Gastrocnemius medialis (tissue), 4 donors: ENCODE results near the gene GNL1. TPM values are rescaled to one million over a fixed set of nuclear protein-coding genes. Genes with fewer than 3 reads are reported as not detected.

Experiments used
- ATAC-seq, 2 donors: fragments of 150-250 bp; one replicate each; pipeline ENCODE4 v1.9.1; 2016
- DNase-seq, 2 donors: peaks; one replicate each; pipeline ENCODE4 v3.0.0-alpha.2; 2019
- H3K27ac ChIP-seq, 4 donors: fragments of 200-600 bp; sonication (generic); 1 replicate in 1 of 4; 2 replicates in 3 of 4; pipeline ENCODE4 v1.5.1; 2016 to 2018; ENCODE audit warnings: mild to moderate bottlenecking in 2 of 4, moderate library complexity in 1 of 4
- H3K27me3 ChIP-seq, 3 donors: fragments of 200-600 bp; sonication (generic) in 2 of 3; 1 replicate in 1 of 3; 2 replicates in 2 of 3; pipeline versions ENCODE4 v1.5.1 to v1.6.0; 2016 to 2019; ENCODE audit warnings: mild to moderate bottlenecking in 1 of 3, moderate library complexity in 1 of 3
- H3K36me3 ChIP-seq, 2 donors: fragments of 200-600 bp; sonication (generic) in 1 of 2; one replicate each; pipeline ENCODE4 v1.5.1; 2017 to 2018
- H3K4me1 ChIP-seq, 2 donors: fragments of 200-600 bp; sonication (generic) in 1 of 2; one replicate each; pipeline ENCODE4 v1.5.1; 2016 to 2017; ENCODE audit warnings: mild to moderate bottlenecking in 2 of 2
- H3K4me3 ChIP-seq, 4 donors: fragments of 200-600 bp; sonication (generic) in 3 of 4; 1 replicate in 1 of 4; 2 replicates in 3 of 4; pipeline ENCODE4 v1.5.1; 2016 to 2019; ENCODE audit warnings: mild to moderate bottlenecking in 2 of 4
- H3K9me3 ChIP-seq, 3 donors: fragments of 200-600 bp; sonication (generic) in 2 of 3; 1 replicate in 1 of 3; 2 replicates in 2 of 3; pipeline ENCODE4 v1.5.1; 2016 to 2019
- CTCF ChIP-seq, 5 experiments: fragments of 450-650 bp in 3 of 5; fragments of 200-600 bp in 2 of 5; sonication (generic) in 2 of 5; IDR thresholded peaks in 4 of 5; conservative IDR thresholded peaks in 1 of 5; 1 replicate in 4 of 5; 2 replicates in 1 of 5; pipeline ENCODE4 v1.5.1; 2016 to 2019; ENCODE audit warnings: antibody characterized with exemption in 5 of 5, mild to moderate bottlenecking in 3 of 5, moderate library complexity in 3 of 5
- POLR2A ChIP-seq, 2 donors: fragments of 450-650 bp; IDR thresholded peaks; one replicate each; pipeline ENCODE4 v1.6.1; 2017; ENCODE audit warnings: antibody characterized with exemption in 2 of 2, mild to moderate bottlenecking in 2 of 2, moderate library complexity in 2 of 2
- in situ Hi-C, 4 donors: fragments of 200-750 bp; cut with MboI; loops; one replicate each; pipeline versions ENCODE4 v1.15.0 to v1.8.0; 2017; ENCODE audit warnings: low sequenced_read_pairs in 4 of 4
- intact Hi-C: fragments of 100-400 bp; cut with DNase I; formaldehyde crosslinking; loops from one replicate; pipeline ENCODE4 v1.15.1; 2023; ENCODE audit warnings: low total_unique reads
- total RNA-seq, 4 donors: library from RNA; depleted of rRNA; stranded (reverse); fragments of >200 nt; gene quantifications; one replicate each; pipeline versions ENCODE4 v1.1.0 to v1.2.3, GENCODE V29; 2016

Gene GNL1
- total RNA-seq, 4 donors from 2014 or later = 13.2 to 16.0 (median 14.9) TPM

GRCh38 chr6:30513451-30513850 lies 42.8 kb downstream of the GNL1 start:
- Histone ChIP-seq H3K9me3 (no peaks in the 10 kb centered on the region), H3K36me3 (no peaks in the 10 kb centered on the region), H3K27ac (no peak overlapping the region), H3K27me3 (no peaks in the 10 kb centered on the region), H3K4me1 (peaks cover 0 to 4% of the 10 kb centered on the region in 2 donors), H3K4me3 (no peak overlapping the region)
- ATAC-seq = no peak
- TF ChIP-seq CTCF (IDR thresholded peaks at IDR 0.05 in 4 of 5, conservative IDR thresholded peaks at IDR 0.05 in 1 of 5) (no peak), POLR2A (IDR thresholded peaks at IDR 0.05) (no peak)
- in situ Hi-C loops = no loop called here
- intact Hi-C loops = no loop called here
- DNase-seq = no peak

- H3K4me3 ChIP-seq = no peak overlapping the region
- ATAC-seq (no peak), DNase-seq (no peak)
- TF ChIP-seq POLR2A (IDR thresholded peaks at IDR 0.05) (no peak), CTCF (IDR thresholded peaks at IDR 0.05 in 4 of 5, conservative IDR thresholded peaks at IDR 0.05 in 1 of 5) (no peak)
- no peaks in the 10 kb centered on the region for H3K9me3 ChIP-seq
- H3K27me3 ChIP-seq = no peaks in the 10 kb centered on the region
- intact Hi-C loops (no loop called here), in situ Hi-C loops (no loop called here)
- no peaks in the 10 kb centered on the region for H3K36me3 ChIP-seq
- H3K27ac ChIP-seq = no peak overlapping the region
- no peaks in the 10 kb centered on the region for H3K4me1 ChIP-seq
Observed at GRCh38 chr6:30511169-30511546, 45.1 kb downstream of the GNL1 start.

- intact Hi-C loops (no loop called here), in situ Hi-C loops (no loop called here)
- Histone ChIP-seq H3K9me3 (no peaks in the 10 kb centered on the region), H3K27ac (no peak overlapping the region), H3K4me1 (no peaks in the 10 kb centered on the region), H3K4me3 (no peak overlapping the region), H3K27me3 (no peaks in the 10 kb centered on the region), H3K36me3 (no peaks in the 10 kb centered on the region)
- ATAC-seq = no peak
- TF ChIP-seq POLR2A (IDR thresholded peaks at IDR 0.05) (no peak), CTCF (IDR thresholded peaks at IDR 0.05 in 4 of 5, conservative IDR thresholded peaks at IDR 0.05 in 1 of 5) (no peak)
- DNase-seq = no peak
Observed at GRCh38 chr6:30510419-30511168, 45.7 kb downstream of the GNL1 start.

GRCh38 chr6:30508890-30509736 lies 47.2 kb downstream of the GNL1 start:
- no peak for DNase-seq
- no peaks in the 10 kb centered on the region for H3K4me1 ChIP-seq
- TF ChIP-seq POLR2A (IDR thresholded peaks at IDR 0.05) (no peak), CTCF (IDR thresholded peaks at IDR 0.05 in 4 of 5, conservative IDR thresholded peaks at IDR 0.05 in 1 of 5) (no peak)
- H3K9me3 ChIP-seq = no peaks in the 10 kb centered on the region
- no peaks in the 10 kb centered on the region for H3K27me3 ChIP-seq
- peak overlapping the region in 2 of 4 donors; percentile 28 for H3K27ac ChIP-seq
- in situ Hi-C loops (no loop called here), intact Hi-C loops (no loop called here)
- no peak for ATAC-seq
- no peaks in the 10 kb centered on the region for H3K36me3 ChIP-seq
- no peak overlapping the region for H3K4me3 ChIP-seq
